ENCODE data around the gene CLCN6. TPM values are rescaled to one million over a fixed set of nuclear protein-coding genes. Genes with fewer than 3 reads are reported as not detected.

Gene CLCN6
- total RNA-seq, 2 donors from 2014 or later, result 13.4 to 45.0 TPM

DNA sequence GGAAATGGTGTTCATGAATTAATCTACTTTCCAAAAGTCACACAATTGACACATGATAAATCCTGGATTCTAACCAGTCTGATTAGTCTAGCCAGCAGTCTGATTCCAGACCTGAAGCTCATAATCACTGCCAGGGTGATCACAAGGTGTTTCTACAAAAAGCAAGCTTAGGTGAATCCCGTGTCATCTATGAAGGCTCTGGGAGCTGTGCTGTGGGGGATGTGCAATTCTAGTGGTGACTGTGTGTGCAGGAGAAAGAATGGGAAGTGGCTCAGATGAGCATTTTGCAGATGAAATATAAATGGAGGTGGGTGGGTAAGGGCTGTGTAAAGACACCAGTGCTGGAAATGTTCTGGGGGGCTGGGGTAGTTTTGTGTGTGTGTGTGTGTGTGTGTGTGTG is 54.6 kb downstream of the CLCN6 start:
- WGBS, result 53% methylated on average over 1 of the region's 1 CpG
- intact Hi-C loops (cut with DNase I), result no loop called here
- no peak overlapping the region for H3K27ac ChIP-seq
- no peak for DNase-seq (ENCODE audit: low spot score)
- no peak overlapping the region for H3K4me3 ChIP-seq
- H3K36me3 ChIP-seq, result no peaks in the 10 kb centered on the region
- no peaks in the 10 kb centered on the region for H3K4me1 ChIP-seq (replicated peaks)
- TF ChIP-seq, protein P1, sequence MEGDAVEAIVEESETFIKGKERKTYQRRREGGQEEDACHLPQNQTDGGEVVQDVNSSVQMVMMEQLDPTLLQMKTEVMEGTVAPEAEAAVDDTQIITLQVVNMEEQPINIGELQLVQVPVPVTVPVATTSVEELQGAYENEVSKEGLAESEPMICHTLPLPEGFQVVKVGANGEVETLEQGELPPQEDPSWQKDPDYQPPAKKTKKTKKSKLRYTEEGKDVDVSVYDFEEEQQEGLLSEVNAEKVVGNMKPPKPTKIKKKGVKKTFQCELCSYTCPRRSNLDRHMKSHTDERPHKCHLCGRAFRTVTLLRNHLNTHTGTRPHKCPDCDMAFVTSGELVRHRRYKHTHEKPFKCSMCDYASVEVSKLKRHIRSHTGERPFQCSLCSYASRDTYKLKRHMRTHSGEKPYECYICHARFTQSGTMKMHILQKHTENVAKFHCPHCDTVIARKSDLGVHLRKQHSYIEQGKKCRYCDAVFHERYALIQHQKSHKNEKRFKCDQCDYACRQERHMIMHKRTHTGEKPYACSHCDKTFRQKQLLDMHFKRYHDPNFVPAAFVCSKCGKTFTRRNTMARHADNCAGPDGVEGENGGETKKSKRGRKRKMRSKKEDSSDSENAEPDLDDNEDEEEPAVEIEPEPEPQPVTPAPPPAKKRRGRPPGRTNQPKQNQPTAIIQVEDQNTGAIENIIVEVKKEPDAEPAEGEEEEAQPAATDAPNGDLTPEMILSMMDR (IDR thresholded peaks at IDR 0.05), result no peak
- TF ChIP-seq POLR2AphosphoS5 (IDR thresholded peaks at IDR 0.05), result no peak
- TF ChIP-seq POLR2A (IDR thresholded peaks at IDR 0.05), result no peak
- H3K27me3 ChIP-seq (replicated peaks; ENCODE audit: insufficient read depth), result peaks cover 17% of the 10 kb centered on the region
- H3K9me3 ChIP-seq, result no peaks in the 10 kb centered on the region

DNA sequence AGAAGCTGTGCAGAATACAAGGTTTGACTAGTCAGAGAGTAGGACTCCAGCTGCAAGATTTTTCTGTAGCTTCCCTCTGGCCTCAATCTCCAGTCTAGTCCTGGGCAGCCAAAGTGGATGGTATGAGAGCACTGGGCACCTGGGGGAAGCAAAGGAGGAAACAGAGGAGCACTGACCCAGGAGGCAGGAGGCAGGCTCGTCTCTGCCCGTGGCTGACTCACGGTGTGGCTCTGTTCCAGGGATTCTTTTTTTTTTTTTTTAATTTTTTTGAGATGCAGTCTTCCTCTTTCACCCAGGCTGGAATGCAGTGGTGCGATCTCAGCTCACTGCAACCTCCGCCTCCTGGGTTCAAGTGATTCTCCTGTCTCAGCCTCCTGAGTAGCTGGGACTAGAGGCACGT is 56.9 kb downstream of the CLCN6 start:
- no peak for TF ChIP-seq POLR2AphosphoS5 (IDR thresholded peaks at IDR 0.05)
- no peak for TF ChIP-seq POLR2A (IDR thresholded peaks at IDR 0.05)
- TF ChIP-seq, protein P1 (IDR thresholded peaks at IDR 0.05), result no peak
- H3K4me3 ChIP-seq, result no peak overlapping the region
- no peak overlapping the region for H3K27ac ChIP-seq
- no peaks in the 10 kb centered on the region for H3K4me1 ChIP-seq (replicated peaks)
- no peaks in the 10 kb centered on the region for H3K36me3 ChIP-seq
- H3K27me3 ChIP-seq (replicated peaks; ENCODE audit: insufficient read depth), result peaks cover 17% of the 10 kb centered on the region
- DNase-seq (ENCODE audit: low spot score), result no peak
- WGBS, result 42% methylated on average over 6 of the region's 6 CpGs
- intact Hi-C loops (cut with DNase I), result no loop called here
- no peaks in the 10 kb centered on the region for H3K9me3 ChIP-seq

DNA sequence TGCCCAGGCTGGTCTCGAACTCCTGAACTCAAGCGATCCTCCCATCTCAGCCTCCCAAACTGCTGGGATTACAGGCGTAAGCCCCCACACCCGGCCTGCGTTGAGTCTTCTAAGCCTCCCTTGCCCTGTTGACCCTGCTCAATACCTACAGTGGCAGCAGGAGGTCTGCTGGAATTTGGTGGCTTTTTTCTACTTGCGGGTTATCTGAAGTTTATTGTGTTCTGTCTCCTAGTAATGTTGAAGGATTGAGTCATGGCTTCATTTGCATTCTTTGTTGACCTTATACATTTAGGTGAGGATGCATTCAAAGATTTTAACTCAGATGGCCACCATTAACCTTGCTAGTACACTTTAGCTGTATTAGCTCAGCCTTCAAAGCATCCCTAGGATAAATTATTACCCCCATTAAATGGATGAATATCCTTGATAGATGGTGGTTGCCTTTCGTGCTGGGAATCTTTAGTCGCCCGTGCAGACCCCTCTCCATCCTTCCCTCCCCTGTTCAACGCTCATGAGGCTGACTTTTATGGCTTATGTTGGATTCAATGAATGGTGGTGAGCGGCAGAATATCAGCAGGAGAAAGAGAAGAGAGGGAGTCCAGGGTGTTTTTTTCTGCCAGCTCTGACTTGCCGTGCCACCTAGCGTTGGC is 62.5 kb downstream of the CLCN6 start:
- TF ChIP-seq POLR2A (IDR thresholded peaks at IDR 0.05), result no peak
- TF ChIP-seq POLR2AphosphoS5 (IDR thresholded peaks at IDR 0.05), result no peak
- TF ChIP-seq, protein P1 (IDR thresholded peaks at IDR 0.05), result no peak
- Histone ChIP-seq H3K36me3 (no peaks in the 10 kb centered on the region), H3K27me3 (replicated peaks; ENCODE audit: insufficient read depth) (peaks cover 3% of the 10 kb centered on the region), H3K4me3 (no peak overlapping the region), H3K4me1 (replicated peaks) (no peaks in the 10 kb centered on the region), H3K27ac (no peak overlapping the region), H3K9me3 (no peaks in the 10 kb centered on the region)
- 64% methylated on average over 13 of the region's 13 CpGs for WGBS
- no peak for DNase-seq (ENCODE audit: low spot score)
- intact Hi-C loops (cut with DNase I), result no loop called here

DNA sequence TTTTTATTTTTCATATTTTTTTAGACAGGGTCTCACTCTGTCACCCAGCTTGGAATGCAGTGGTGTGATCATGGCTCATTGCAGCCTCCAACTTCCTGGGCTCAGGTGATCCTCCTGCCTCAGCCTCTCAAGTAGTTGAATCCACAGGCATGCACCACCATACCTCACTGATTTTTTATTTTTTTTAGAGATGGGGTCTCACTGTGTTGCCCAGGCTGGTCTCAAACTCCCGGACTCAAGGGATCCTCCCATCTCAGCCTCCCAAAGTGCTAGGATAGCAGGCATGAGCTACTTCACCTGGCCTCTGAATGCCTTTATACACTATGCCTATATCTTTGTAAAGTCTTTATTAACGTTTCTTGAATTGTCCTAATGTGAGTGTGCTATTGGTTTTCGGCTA is 63.1 kb downstream of the CLCN6 start:
- Histone ChIP-seq H3K9me3 (no peaks in the 10 kb centered on the region), H3K27me3 (replicated peaks; ENCODE audit: insufficient read depth) (peaks cover 3% of the 10 kb centered on the region), H3K4me1 (replicated peaks) (no peaks in the 10 kb centered on the region), H3K27ac (no peak overlapping the region), H3K4me3 (no peak overlapping the region), H3K36me3 (no peaks in the 10 kb centered on the region)
- TF ChIP-seq POLR2AphosphoS5 (IDR thresholded peaks at IDR 0.05), result no peak
- no peak for TF ChIP-seq POLR2A (IDR thresholded peaks at IDR 0.05)
- TF ChIP-seq, protein P1 (IDR thresholded peaks at IDR 0.05), result no peak
- WGBS, result 91% methylated on average over 3 of the region's 3 CpGs
- intact Hi-C loops (cut with DNase I), result no loop called here
- DNase-seq (ENCODE audit: low spot score), result no peak

DNA sequence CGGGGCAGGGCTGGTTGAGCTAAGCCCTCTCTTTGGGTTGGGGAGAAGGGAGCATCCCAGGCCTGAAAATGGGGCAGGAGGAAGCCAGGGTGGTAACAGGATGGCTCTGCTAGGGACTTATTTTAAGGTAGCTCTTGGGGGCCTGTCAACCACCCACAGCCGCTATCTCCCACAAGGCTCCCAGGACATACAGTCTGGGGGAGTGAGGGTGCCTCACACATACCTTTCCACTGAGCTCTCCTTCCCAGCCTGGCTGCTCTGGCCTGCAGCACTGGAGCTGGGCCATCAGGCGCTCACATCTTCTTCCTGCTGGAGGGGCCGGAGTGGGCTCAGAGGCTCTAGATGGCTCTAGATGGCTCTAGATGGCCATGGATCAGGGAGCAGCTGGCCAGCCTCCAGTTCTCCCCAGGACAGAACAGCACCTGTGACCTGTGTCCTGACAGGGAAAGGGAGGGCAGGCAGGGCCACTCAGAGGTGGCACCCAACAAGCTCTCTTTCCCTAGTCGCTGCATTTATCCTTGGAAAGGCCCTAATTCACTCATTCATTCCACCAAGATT is 63.7 kb downstream of the CLCN6 start:
- Histone ChIP-seq H3K27me3 (replicated peaks; ENCODE audit: insufficient read depth) (peaks cover 3% of the 10 kb centered on the region), H3K9me3 (no peaks in the 10 kb centered on the region), H3K4me1 (replicated peaks) (no peaks in the 10 kb centered on the region), H3K36me3 (no peaks in the 10 kb centered on the region), H3K27ac (no peak overlapping the region), H3K4me3 (no peak overlapping the region)
- WGBS, result 80% methylated on average over 4 of the region's 5 CpGs
- no peak for TF ChIP-seq POLR2A (IDR thresholded peaks at IDR 0.05)
- intact Hi-C loops (cut with DNase I), result no loop called here
- no peak for DNase-seq (ENCODE audit: low spot score)

All from prostate gland (tissue), 2 donors.